IMR-90 (cell line): ENCODE results near the gene PITPNM3. TPM values are rescaled to one million over a fixed set of nuclear protein-coding genes. Genes with fewer than 3 reads are reported as not detected.

Source experiments
- ATAC-seq: fragments of 200-7000 bp; cut with Tn5 transposase; 2 replicates; pipeline ENCODE4 v1.9.1; 2020; ENCODE audit warnings: low read depth, mild to moderate bottlenecking, moderate library complexity
- BruUV-seq: library from RNA; stranded (reverse); fragments of 400-500 nt; replicated peaks from 2 replicates; lab custom pipeline; 2021; lab: Mats Ljungman, UMichigan
- CTCF ChIA-PET: fragments of 300-600 bp; formaldehyde crosslinking; extraction: SDS; loops from one replicate; lab custom pipeline; 2021; ENCODE audit warnings: antibody characterized with exemption; lab: Yijun Ruan, JAX
- POLR2A ChIA-PET: fragments of 300-600 bp; sonication (Branson Sonifier 250); formaldehyde crosslinking; loops from one replicate; lab custom pipeline; 2022; ENCODE audit warnings: antibody characterized with exemption; ENCODE audit not compliant: unreplicated experiment; lab: Charles Lee
- DNase-seq: peaks from one replicate; pipeline ENCODE4 v3.0.0; 2013
- H2AFZ ChIP-seq: replicated peaks from 2 replicates; pipeline ENCODE3; 2013; ENCODE audit warnings: low read length, mild to moderate bottlenecking; ENCODE audit not compliant: poor library complexity
- H2AK5ac ChIP-seq: 2 replicates; pipeline ENCODE4 v1.6.1; 2013; ENCODE audit warnings: low read depth, low read length, inconsistent platforms
- H2AK9ac ChIP-seq: replicated peaks from 2 replicates; pipeline ENCODE3; 2013; ENCODE audit warnings: mild to moderate bottlenecking, low read depth, low read length, moderate library complexity; ENCODE audit not compliant: poor library complexity
- H2BK120ac ChIP-seq: 2 replicates; pipeline ENCODE4 v1.6.1; 2013; ENCODE audit warnings: low read depth, low read length, inconsistent platforms
- H2BK15ac ChIP-seq: 3 replicates; pipeline ENCODE4 v1.6.1; 2013; ENCODE audit warnings: low read depth, low read length, inconsistent platforms
- H2BK20ac ChIP-seq: 2 replicates; pipeline ENCODE4 v1.6.1; 2013; ENCODE audit warnings: low read depth, mild to moderate bottlenecking, inconsistent platforms, low read length, moderate library complexity
- H2BK5ac ChIP-seq: 2 replicates; pipeline ENCODE4 v1.6.1; 2013; ENCODE audit warnings: mild to moderate bottlenecking, low read depth, low read length, inconsistent platforms; ENCODE audit not compliant: poor library complexity, severe bottlenecking
- H3K14ac ChIP-seq: replicated peaks from 2 replicates; pipeline ENCODE4 v1.6.1; 2013; ENCODE audit warnings: low read depth, low read length, inconsistent platforms
- H3K18ac ChIP-seq: 2 replicates; pipeline ENCODE4 v1.6.1; 2013; ENCODE audit warnings: low read depth, low read length, control low read depth
- H3K23ac ChIP-seq: 2 replicates; pipeline ENCODE4 v1.6.1; 2013; ENCODE audit warnings: low read depth, low read length, inconsistent platforms
- H3K27ac ChIP-seq: 2 replicates; pipeline ENCODE4 v1.5.1; 2013; ENCODE audit warnings: mild to moderate bottlenecking, control low read depth, low read length; ENCODE audit not compliant: insufficient read depth
- H3K27me3 ChIP-seq: 2 replicates; pipeline ENCODE4 v1.6.1; 2013; ENCODE audit warnings: low read length; ENCODE audit not compliant: control insufficient read depth, insufficient read depth
- H3K36me3 ChIP-seq: 2 replicates; pipeline ENCODE4 v1.6.1; 2013; ENCODE audit warnings: low read length, mixed read lengths; ENCODE audit not compliant: control insufficient read depth, insufficient read depth
- H3K4ac ChIP-seq: 2 replicates; pipeline ENCODE4 v1.6.1; 2013; ENCODE audit warnings: low read depth, low read length, inconsistent platforms
- H3K4me1 ChIP-seq: 2 replicates; pipeline ENCODE4 v1.6.1; 2013; ENCODE audit warnings: low read length, mixed read lengths; ENCODE audit not compliant: control insufficient read depth, insufficient read depth
- H3K4me2 ChIP-seq: 2 replicates; pipeline ENCODE4 v1.6.1; 2013; ENCODE audit warnings: low read depth, mild to moderate bottlenecking, control low read depth, low read length, moderate library complexity
- H3K4me3 ChIP-seq: 2 replicates; pipeline ENCODE4 v1.5.1; 2013; ENCODE audit warnings: low read depth, mild to moderate bottlenecking, control low read depth, low read length, moderate library complexity; ENCODE audit not compliant: insufficient read depth
- H3K56ac ChIP-seq: 2 replicates; pipeline ENCODE4 v1.6.1; 2013; ENCODE audit warnings: low read length, inconsistent platforms; ENCODE audit not compliant: insufficient read depth; ENCODE audit errors: extremely low read depth
- H3K79me1 ChIP-seq, 2 experiments: 2 replicates each; pipeline ENCODE4 v1.6.1; 2013; ENCODE audit warnings: low read length in 2 of 2, inconsistent platforms in 1 of 2, low read depth in 1 of 2
- H3K9ac ChIP-seq: 2 replicates; pipeline ENCODE4 v1.6.1; 2013; ENCODE audit warnings: low read depth, low read length, control low read depth
- H3K9me1 ChIP-seq: 2 replicates; pipeline ENCODE4 v1.6.1; 2013; ENCODE audit warnings: low read length, inconsistent platforms; ENCODE audit not compliant: insufficient read depth
- H3K9me3 ChIP-seq: 2 replicates; pipeline ENCODE4 v1.6.1; 2013; ENCODE audit warnings: low read length; ENCODE audit not compliant: control insufficient read depth, insufficient read depth
- H4K20me1 ChIP-seq: 2 replicates; pipeline ENCODE4 v1.6.1; 2013; ENCODE audit warnings: low read length, inconsistent platforms; ENCODE audit not compliant: insufficient read depth
- H4K5ac ChIP-seq: 2 replicates; pipeline ENCODE4 v1.6.1; 2013; ENCODE audit warnings: mild to moderate bottlenecking, low read depth, low read length, control low read depth
- H4K8ac ChIP-seq, 2 experiments: 2 replicates each; pipeline ENCODE4 v1.6.1; 2013; ENCODE audit warnings: low read depth in 2 of 2, low read length in 2 of 2, control low read depth in 1 of 2, inconsistent platforms in 1 of 2
- H4K91ac ChIP-seq: 2 replicates; pipeline ENCODE4 v1.6.1; 2013; ENCODE audit warnings: low read depth, low read length, inconsistent platforms; ENCODE audit not compliant: insufficient read depth
- BHLHE40 ChIP-seq: fragments of 150-350 bp; IDR thresholded peaks from 2 replicates; pipeline ENCODE4 v1.6.1; 2016; ENCODE audit warnings: mild to moderate bottlenecking, low read depth, low read length
- CEBPB ChIP-seq: IDR thresholded peaks from 2 replicates; pipeline ENCODE4 v1.6.1; 2012; ENCODE audit warnings: low read depth, low read length, improper control_type of control experiment
- CHD1 ChIP-seq: IDR thresholded peaks from 2 replicates; pipeline ENCODE4 v1.6.1; 2012; ENCODE audit warnings: low read depth, low read length, improper control_type of control experiment
- CTCF ChIP-seq: conservative IDR thresholded peaks from 2 replicates; pipeline ENCODE4 v1.5.1; 2012; ENCODE audit warnings: mild to moderate bottlenecking, low read depth, low read length, improper control_type of control experiment
- MAZ ChIP-seq: IDR thresholded peaks from 2 replicates; pipeline ENCODE4 v1.6.1; 2012; ENCODE audit warnings: low read depth, mild to moderate bottlenecking, low read length, improper control_type of control experiment, moderate library complexity, borderline replicate concordance
- MXI1 ChIP-seq: IDR thresholded peaks from 2 replicates; pipeline ENCODE4 v1.6.1; 2012; ENCODE audit warnings: low read depth, mild to moderate bottlenecking, low read length, moderate library complexity, borderline replicate concordance
- POLR2A ChIP-seq: IDR thresholded peaks from 2 replicates; pipeline ENCODE4 v1.6.1; 2012; ENCODE audit warnings: mild to moderate bottlenecking, low read depth, low read length
- RCOR1 ChIP-seq: IDR thresholded peaks from 2 replicates; pipeline ENCODE4 v1.6.1; 2012; ENCODE audit warnings: mild to moderate bottlenecking, low read length, improper control_type of control experiment; ENCODE audit not compliant: insufficient replicate concordance
- SMC3 ChIP-seq: fragments of 150-350 bp; IDR thresholded peaks from 2 replicates; pipeline ENCODE4 v1.6.1; 2016; ENCODE audit warnings: low read depth, mild to moderate bottlenecking, antibody characterized with exemption, low read length, moderate library complexity
- WGBS, 2 experiments: methylation state at CpG; one replicate each; pipeline versions ENCODE4 v1.1.5 to v1.1.7; 2013; ENCODE audit warnings: missing lambda C conversion rate in 2 of 2; ENCODE audit not compliant: insufficient read length in 1 of 2; ENCODE audit errors: extremely low coverage in 2 of 2; 5-methylcytosine and 5-hydroxymethylcytosine counted together
- dilution Hi-C: fragments of 300-500 bp; cut with HindIII; formaldehyde crosslinking; loops from one replicate; pipeline ENCODE4 v1.14.3; 2018; ENCODE audit warnings: low sequenced_read_pairs; ENCODE audit not compliant: unreplicated experiment
- in situ Hi-C: fragments of 300-500 bp; cut with MboI; formaldehyde crosslinking; loops from 3 replicates; pipeline ENCODE4 v1.14.3; 2019; ENCODE audit warnings: low sequenced_read_pairs, inconsistent platforms, mixed read lengths
- intact Hi-C: fragments of 100-400 bp; cut with micrococcal nuclease; formaldehyde crosslinking; loops from 2 replicates; pipeline ENCODE4 v1.10.0; 2022
- polyA plus RNA-seq, 3 experiments: library from polyadenylated mRNA; depleted of rRNA; stranded (reverse); fragments of >200 nt; gene quantifications; 2 replicates each; pipeline ENCODE4 v1.2.3, GENCODE V29; 2012; ENCODE audit warnings: low replicate concordance in 1 of 3
- total RNA-seq: library from RNA; depleted of rRNA; stranded (reverse); fragments of >200 nt; gene quantifications from 2 replicates; pipeline ENCODE4 v1.2.3, GENCODE V29; 2012
- TF ChIP-seq, protein P1 (sequence below): fragments of 150-350 bp; IDR thresholded peaks from 2 replicates; pipeline ENCODE4 v1.6.1; 2016; ENCODE audit warnings: low read depth, mild to moderate bottlenecking, low read length, moderate library complexity, borderline replicate concordance
- TF ChIP-seq, protein P2 (sequence below): fragments of 150-350 bp; IDR thresholded peaks from 2 replicates; pipeline ENCODE4 v1.6.1; 2017; ENCODE audit warnings: mild to moderate bottlenecking, antibody characterized with exemption, low read length, low read depth

PITPNM3 gene
- total and polyA plus RNA-seq, 2 of the 4 experiments (the other 2 are of a cell fraction), result 0.54 to 1.7 TPM

- TF ChIP-seq MAZ, result no peak
These were observed 91.0 kb downstream of the PITPNM3 start (continued) for GRCh38 chr17:6465206-6466003.

DNA sequence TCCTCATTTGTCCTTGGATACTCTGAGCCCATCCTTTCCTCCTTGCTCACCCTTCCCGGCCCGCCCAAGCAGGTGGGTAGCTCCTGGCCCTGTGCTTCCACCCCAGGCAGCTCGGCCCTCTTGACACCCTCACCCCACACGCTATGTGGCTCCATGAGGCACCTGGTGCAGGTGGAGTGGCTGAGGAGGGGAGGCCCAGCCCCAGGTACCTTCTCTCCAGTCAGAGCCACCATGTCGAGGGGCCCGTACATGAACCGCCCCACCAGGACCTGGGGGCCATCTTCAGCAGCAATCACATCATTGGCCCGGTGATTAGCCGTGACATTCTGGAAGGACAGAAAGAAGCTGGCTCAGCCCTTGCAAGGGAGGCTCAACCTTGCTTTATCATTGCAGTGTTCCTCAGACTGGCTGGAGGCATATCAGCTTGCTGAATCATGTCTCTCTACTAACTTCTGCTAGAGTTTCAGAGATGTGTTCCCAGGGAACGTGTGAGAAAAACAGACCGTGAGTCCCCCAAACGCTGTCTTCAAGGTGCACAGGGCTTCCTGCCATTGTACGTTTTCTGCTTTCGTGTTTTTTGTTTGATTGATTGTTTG is 91.8 kb downstream of the PITPNM3 start:
- Histone ChIP-seq H4K20me1 (no peaks in the 10 kb centered on the region), H3K4me2 (no peak overlapping the region), H2AK9ac (no peak overlapping the region), H2BK20ac (no peak overlapping the region), H3K18ac (no peak overlapping the region), H3K36me3 (no peaks in the 10 kb centered on the region), H2AFZ (no peak overlapping the region), H2BK120ac (no peak overlapping the region), H3K4ac (no peak overlapping the region), H3K27ac (no peak overlapping the region), H2AK5ac (no peak overlapping the region), H4K8ac (no peak overlapping the region), H2BK5ac (no peak overlapping the region), H4K91ac (no peak overlapping the region), H3K23ac (no peak overlapping the region), H3K56ac (no peak overlapping the region), H3K4me3 (no peak overlapping the region), H3K9ac (no peak overlapping the region), H3K14ac (no peak overlapping the region), H3K79me1 (no peaks in the 10 kb centered on the region), H3K9me1 (no peaks in the 10 kb centered on the region), H3K4me1 (no peaks in the 10 kb centered on the region), H2BK15ac (no peak overlapping the region), H4K5ac (no peak overlapping the region), H3K27me3 (no peaks in the 10 kb centered on the region), H3K9me3 (peaks cover 2% of the 10 kb centered on the region; the same call in 1 of the 2 replicates)
- WGBS, 2 experiments, result 89% methylated on average over 3 of the region's 14 CpGs; no CpG with 5 or more reads in 1 of the 2 experiments
- no TSS peak for BruUV-seq
- intact Hi-C loops (no loop called here), in situ Hi-C loops (no loop called here), dilution Hi-C loops (no loop called here)
- ChIA-PET CTCF (interaction anchor here (0.5 kb wide), 1 partner anchor 74 kb away, joined by 6 read pairs; no protein-coding TSS in a partner anchor), POLR2A (no interaction called here)
- TF ChIP-seq, protein P1, sequence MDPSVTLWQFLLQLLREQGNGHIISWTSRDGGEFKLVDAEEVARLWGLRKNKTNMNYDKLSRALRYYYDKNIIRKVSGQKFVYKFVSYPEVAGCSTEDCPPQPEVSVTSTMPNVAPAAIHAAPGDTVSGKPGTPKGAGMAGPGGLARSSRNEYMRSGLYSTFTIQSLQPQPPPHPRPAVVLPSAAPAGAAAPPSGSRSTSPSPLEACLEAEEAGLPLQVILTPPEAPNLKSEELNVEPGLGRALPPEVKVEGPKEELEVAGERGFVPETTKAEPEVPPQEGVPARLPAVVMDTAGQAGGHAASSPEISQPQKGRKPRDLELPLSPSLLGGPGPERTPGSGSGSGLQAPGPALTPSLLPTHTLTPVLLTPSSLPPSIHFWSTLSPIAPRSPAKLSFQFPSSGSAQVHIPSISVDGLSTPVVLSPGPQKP, result no peak
- TF ChIP-seq SMC3 (no peak), CHD1 (no peak), BHLHE40 (no peak), CEBPB (no peak), POLR2A (no peak), RCOR1 (no peak), CTCF (no peak), MXI1 (no peak)
- TF ChIP-seq, protein P2, sequence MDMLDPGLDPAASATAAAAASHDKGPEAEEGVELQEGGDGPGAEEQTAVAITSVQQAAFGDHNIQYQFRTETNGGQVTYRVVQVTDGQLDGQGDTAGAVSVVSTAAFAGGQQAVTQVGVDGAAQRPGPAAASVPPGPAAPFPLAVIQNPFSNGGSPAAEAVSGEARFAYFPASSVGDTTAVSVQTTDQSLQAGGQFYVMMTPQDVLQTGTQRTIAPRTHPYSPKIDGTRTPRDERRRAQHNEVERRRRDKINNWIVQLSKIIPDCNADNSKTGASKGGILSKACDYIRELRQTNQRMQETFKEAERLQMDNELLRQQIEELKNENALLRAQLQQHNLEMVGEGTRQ, result no peak
- DNase-seq (no peak), ATAC-seq (no peak)
